Activated naive CD4-positive, alpha-beta T cell treated with anti-CD3 and anti-CD28 coated beads, Interleukin-2, amount 50 U/mL, for 16 hours (primary cell): Measurements from ENCODE around the gene KDM2A.
A peak's percentile ranks its signal among the peaks of the same experiment; 100 is the strongest.

ENCODE experiments used
- DNase-seq: peaks from one replicate; pipeline ENCODE4 v3.0.0-alpha.2; 2020

KDM2A gene

DNA sequence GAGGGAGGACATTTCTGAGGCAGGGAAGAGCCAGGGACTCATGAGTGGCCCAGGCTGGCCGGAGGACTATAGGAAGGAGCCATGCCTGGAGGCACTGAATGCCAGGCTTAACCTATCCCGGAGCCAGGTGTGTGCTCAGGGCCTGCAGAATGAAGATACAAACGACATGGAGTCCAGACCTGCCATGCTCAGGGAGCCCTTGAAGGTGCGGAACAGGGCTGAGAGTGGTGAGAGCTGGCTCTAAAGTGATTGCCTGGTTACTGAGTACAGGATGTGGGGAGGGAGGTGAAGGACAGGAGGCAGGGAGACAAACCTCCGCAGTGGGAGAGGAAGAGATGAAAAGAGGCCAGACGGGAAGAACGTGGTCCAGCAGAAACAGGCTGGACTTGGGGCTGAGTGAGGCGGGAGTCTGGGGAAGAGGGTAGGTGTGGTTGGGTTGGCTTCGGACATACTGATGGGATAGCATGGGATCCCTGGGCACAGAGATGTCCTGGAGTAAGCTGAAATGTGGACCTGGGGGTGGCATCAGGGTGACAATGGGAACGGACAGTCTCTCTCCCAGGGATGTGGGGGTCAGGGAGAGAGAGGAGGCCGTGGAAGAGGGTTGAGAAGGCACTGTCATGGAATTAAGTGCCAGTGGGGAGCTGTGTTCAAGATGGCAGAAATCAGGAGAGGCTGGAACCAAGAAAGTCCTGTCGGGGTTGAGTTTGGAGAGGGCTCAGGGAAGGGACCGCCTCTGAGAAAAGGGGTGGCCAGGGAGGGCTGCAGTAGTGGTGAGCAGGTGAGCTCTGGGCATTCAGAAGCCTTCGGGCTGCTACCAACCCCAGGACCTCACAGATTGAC, 168.5 kb downstream of the KDM2A start:
- no peak for DNase-seq

DNA sequence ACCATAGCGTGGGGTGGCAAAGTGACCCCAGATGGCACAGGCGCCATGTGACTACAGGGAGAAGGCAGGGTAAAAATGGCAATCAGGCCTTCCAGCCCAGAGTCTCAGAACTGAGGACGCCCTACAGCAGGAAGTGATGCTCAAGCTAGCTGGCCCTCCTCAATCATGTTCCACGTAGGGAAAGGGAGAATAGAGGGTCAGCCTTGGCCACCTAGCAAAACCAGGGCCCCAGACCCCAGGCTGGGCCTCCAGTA, 169.1 kb downstream of the KDM2A start:
- DNase-seq, result no peak

DNA sequence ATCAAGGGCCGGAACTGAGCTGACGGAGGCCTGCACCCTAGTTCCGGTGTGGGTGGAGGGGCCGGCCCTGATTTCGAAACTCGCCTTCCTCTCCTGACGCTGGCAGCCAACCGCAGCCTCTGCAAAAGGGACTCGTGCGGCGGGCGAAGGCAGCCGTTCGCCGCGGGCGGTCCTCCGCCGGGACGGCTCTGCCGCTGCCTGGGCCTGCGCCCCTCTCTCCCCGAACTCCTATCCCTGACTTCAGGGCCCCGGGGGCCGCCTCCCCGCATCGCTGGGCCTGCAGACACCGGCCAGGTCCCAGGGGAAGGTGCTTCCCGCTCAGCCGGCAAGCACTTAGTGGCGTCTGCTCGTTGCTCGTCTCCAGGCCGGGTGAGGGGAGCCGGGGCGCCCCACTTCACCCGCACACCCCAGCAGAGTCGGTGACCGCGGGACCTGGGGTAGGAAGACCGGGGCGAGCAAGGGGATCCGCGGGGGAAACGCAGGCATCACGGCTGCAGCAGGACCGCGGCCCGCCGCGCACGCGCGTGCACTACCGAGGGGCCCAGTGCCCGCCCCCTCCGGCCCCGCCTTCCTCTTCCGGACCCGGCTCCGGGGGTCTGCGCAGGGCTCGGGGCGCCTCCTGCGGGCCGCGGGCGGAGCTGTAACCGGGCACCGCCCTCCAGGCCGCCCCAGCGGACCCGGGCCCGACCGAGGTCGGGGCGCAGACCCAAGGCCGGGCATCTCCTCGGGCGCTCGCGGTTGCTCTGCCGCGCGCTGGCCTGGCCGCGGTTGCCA, 169.6 kb downstream of the KDM2A start:
- peak; percentile 89 for DNase-seq

DNA sequence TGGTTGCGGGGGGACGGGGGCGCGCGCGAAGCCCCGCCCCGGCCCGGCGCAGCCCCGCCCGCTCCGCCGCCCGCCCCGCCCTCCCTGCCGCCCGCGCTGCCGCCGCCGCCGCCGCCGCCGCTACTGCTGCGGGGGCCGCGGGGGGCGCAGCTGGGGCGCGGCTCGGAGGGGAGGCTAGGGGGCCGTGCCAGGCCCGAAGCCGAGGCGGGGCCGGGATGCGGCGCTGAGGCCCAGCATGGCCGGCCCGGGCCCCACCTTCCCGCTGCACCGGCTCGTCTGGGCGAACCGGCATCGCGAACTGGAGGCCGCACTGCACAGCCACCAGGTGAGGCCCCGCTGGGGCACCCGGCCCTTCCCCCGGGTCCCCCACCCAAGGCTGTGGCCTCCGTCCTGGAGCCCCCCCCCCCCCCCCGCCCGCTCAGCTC, 170.2 kb downstream of the KDM2A start, which contains the start of gene ANKRD13D:
ANKRD13D (plus strand) TSS at position 78 of the 425 bp plus-strand sequence; CDS start at position 236, 158 bp downstream.
- no peak for DNase-seq

DNA sequence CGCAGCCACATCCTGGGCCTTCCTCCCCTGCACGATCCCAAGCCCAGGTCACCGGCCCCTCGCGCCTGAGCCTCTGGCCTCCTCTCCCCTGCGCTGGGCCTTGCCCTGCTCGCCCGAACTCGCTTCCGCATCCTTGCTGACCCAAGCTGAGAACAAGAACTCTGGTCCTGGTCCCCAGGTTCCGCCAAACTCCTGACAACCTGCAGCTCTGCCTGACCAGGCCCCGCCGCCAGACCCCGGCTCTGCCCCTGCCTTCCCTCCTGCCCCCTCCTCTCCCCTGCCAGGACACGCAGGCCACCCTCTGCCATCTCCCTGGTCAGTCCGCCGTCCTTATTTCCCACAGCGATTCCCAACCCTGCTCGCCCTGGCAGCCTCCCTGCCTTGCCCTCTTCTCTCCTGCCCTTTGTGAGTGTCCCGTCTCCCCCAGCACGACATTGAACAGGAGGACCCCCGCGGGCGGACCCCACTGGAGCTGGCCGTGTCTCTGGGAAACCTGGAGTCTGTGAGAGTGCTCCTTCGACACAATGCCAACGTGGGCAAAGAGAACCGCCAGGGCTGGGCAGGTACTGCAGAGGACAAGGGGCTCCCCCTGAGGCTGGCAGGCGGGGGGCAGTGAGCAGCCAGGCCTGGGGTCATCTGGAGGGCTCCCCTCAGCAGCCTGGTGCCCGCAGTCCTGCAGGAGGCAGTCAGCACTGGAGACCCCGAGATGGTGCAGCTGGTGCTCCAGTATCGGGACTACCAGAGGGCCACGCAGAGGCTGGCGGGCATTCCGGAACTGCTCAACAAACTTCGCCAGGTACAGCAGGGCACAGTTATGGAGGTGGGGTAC, 170.8 kb downstream of the KDM2A start:
- no peak for DNase-seq

DNA sequence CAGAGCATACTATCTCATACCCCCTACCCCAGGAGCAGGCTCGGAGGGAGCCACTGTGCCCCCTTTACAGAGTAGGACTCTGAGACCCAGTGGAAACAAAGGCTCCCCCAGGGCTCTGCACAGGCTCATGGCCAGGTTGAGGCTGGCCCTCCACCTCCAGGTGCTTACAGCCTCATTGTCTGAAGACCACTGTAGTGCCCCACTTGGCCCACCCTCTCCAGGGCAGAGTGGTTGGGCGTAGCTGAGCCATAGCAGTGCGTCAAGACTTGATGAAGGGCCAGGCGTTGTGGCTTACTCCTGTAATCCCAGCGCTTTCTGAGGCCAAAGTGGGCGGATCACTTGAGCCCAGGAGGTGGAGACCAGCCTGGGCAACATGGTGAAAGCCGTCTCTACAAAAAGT, 171.7 kb downstream of the KDM2A start:
- DNase-seq, result no peak

DNA sequence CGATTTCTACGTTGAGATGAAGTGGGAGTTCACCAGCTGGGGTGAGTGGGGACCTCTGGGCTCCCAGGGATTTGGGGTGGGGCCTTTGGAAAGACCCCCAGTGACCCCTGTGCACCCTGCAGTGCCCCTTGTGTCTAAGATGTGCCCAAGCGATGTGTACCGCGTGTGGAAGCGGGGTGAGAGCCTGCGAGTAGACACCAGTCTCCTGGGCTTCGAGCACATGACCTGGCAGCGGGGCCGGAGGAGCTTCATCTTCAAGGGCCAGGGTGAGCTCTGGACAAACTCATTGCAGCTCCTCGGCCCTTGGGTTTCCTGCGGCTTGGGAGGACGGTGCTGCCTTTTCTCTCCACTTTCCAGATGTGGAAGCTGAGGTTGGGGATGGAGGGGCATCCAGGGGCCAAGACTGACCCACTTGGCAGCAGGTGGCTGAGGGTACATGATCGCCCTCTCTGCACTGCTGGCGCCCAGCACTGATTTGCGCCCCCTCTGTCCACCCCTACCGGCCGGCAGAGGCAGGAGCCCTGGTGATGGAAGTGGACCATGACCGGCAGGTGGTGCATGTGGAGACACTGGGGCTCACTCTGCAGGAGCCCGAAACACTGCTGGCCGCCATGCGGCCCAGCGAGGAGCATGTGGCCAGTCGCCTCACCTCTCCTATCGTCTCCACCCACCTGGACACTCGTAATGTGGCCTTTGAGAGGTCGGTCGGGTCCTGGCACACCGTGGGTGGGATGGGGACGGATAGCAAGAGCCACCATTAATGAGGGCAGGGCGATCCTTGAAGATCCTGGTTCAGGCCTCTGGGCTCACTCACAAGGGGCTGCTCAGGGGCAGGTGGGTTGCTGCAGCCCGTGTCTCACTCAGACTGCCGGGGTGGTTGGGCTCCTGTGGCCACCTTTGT, 172.7 kb downstream of the KDM2A start:
- DNase-seq, result no peak

DNA sequence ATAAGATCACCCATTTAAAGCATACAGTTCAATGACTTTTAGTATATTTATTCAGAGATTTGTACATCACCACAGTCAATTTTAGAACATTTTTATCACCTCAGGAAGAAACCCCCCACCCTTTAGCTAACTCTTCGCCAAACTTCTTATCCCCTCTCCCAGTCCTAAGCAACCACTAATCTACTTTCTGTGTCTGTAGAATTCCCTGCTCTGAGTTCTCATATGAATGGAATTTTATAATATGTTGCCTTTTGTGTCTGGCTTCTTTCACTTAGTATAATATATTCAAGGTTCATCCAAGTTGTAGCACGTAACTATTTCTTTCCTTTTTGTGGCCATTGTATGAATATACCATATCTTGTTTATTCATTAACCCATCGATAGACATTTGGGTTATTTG, 173.6 kb downstream of the KDM2A start:
- DNase-seq, result no peak

DNA sequence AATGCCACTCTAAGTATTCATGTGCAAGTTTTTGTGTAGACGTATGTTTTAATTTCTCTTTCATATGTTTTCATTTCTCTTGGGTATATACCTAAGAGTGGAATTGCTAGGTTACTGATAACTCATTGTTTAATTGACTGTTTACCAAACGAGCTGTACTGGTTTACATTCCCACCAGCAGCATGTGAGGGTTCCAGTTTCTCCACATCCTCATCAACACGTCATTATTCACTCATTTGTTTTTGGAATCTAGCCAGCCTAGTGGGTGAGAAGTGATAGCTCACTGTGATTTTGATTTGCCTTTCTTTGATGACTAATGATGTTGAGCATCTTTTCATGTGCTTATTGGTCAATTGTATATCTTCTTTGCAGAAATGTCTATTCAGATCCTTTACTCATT, 174.0 kb downstream of the KDM2A start:
- no peak for DNase-seq

DNA sequence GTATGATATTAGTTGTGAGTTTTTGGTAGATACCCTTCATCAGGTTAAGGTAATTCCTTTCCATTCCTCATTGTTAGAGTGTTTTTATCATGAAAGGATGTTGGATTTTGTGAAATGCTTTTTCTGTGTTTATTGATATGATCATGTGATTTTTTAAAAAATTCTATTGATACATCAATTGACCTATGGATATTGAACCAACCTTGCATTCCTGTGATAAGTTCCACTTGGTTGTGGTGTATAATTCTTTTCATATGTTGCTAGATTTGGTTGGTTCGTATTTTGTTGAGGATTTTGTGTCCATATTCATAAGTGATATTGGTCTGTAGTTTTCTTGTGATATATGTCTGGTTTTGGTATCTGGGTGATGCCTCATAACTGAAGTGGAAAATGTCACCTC, 176.8 kb downstream of the KDM2A start:
- no peak for DNase-seq

DNA sequence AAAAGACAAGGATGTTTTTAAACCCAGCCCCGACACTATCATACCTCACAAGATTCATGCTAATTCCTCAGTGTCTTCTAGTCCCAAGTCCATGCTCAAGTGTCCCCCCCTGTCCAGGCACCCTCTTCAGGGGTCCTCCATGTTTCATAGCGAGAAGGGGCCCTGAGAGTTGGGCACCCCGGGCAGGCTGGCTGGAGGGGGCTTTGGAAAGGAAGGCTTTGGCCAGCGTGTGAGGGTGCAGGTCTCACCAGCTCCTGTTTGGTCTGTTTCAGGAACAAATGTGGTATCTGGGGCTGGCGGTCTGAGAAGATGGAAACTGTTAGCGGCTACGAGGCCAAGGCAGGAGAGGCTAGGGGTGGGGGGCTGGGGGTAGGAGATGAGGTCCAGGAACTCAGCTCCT, 179.7 kb downstream of the KDM2A start:
- DNase-seq, result no peak

DNA sequence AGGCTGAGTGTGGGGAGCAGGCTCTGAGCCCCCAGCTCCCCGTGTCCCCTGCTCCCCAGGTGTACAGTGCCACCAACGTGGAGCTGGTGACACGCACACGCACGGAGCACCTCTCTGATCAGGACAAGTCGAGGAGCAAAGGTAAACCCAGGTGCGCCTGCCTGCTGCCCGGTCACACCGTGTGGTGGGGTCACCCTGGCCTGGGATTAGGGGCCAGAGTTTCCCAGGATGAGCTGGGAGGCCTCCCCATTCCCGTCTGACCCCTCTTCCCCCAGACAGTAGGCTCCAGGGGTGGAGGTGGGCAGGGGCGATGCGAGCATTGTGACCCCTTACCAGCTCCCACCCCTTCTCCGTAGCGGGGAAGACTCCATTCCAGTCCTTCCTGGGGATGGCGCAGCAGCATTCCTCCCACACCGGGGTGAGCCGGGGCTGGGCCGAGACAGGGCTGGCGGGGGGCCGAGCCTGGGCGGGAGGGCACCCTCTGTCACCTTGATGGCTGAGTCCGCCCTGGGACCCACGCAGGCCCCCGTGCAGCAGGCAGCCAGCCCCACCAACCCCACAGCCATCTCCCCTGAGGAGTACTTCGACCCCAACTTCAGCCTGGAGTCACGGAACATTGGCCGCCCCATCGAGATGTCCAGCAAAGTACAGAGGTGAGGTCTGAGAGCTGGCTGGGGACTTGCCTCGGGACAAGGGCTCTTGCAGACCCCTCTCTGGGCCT, 180.6 kb downstream of the KDM2A start:
- DNase-seq, result no peak

DNA sequence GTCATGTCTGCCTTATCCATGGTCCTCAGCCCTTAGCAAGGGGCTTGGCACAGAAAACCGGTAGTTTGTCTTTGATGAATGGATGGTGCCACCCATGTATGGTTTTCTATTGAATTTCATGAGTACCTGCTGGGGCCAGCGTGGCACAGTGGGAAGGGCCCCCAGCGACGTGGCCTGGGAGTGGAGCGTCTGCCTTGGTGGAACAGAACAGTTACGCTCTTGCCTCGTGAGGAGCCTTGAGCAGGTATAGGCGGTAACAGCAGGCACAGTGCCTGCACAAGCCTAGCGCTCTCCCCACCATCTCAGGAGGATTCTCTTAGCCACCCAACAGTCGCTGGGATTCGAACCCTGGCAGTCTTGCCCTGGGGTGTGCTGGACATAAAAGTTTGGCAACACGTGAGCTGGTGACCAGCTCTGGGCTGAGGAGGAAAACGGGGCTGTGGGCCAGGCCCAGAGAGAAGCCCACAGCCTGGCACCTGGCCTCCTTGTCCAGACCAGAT, 181.2 kb downstream of the KDM2A start:
- DNase-seq, result no peak

DNA sequence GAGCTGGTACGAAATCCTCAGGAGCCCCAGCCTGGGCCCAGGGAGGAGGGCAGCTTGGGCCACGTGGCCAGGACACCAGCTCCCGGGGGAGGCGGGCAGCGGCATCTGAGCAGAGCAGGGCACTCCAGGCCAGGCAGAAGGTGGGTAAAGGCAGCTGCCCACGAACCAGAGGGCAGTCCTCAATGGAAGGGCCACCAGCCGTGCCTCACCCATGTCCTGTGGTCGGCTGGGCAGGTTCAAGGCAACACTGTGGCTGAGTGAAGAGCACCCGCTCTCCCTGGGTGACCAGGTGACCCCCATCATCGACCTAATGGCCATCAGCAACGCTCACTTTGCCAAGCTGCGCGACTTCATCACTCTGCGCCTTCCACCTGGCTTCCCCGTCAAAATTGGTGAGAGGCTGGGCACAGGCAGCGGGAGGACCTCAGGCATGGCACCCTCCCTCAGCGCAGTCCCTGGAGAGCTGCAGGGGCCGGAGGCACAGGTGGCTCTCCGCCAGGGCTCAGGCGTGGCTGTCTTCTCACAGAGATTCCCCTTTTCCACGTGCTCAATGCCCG, 181.8 kb downstream of the KDM2A start:
- no peak for DNase-seq

DNA sequence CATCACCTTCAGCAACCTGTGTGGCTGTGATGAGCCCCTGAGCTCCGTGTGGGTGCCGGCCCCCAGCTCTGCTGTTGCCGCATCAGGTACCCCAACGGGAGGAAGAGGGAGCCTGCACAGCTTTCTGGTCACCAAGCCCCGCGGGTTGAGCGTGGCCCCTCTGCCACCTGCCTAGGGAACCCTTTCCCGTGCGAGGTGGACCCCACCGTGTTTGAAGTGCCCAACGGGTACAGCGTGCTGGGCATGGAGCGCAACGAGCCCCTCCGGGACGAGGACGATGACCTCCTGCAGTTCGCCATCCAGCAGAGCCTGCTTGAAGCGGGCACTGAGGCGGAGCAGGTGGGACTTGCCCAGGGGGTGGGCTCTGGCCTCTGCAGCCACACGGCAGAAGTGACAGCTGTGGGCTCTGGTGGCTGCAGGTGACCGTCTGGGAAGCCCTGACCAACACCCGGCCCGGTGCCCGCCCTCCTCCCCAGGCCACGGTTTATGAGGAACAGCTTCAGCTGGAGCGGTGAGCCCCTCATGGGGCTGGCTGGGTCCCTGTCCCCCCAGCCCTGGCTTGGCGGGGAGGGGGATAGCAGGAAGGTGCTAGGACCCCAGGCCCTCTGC, 182.4 kb downstream of the KDM2A start:
- DNase-seq, result peak; percentile 9

DNA sequence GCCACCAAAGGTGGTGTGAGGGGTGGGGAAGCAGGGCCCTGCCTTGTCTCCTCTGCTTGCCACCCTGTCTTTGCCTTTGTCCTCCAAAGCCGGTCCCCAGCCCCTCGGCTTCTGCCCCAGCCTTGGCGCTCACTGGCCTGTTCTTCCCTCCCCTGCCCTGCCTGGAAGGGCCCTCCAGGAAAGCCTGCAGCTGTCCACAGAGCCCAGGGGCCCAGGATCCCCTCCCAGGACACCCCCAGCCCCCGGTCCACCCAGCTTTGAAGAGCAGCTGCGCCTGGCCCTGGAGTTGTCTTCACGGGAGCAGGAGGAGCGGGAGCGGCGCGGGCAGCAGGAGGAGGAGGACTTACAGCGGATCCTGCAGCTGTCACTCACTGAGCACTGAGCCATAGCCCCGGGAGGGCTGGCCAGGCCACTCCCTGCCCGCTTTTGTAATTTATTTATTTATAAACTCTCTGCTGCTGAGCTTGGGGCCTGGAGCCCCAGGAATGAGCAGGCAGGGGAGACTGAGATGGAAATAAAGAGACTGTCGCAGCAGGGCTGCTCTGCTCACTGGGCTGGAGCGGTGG, 183.0 kb downstream of the KDM2A start:
- DNase-seq, result peak; percentile 11

DNA sequence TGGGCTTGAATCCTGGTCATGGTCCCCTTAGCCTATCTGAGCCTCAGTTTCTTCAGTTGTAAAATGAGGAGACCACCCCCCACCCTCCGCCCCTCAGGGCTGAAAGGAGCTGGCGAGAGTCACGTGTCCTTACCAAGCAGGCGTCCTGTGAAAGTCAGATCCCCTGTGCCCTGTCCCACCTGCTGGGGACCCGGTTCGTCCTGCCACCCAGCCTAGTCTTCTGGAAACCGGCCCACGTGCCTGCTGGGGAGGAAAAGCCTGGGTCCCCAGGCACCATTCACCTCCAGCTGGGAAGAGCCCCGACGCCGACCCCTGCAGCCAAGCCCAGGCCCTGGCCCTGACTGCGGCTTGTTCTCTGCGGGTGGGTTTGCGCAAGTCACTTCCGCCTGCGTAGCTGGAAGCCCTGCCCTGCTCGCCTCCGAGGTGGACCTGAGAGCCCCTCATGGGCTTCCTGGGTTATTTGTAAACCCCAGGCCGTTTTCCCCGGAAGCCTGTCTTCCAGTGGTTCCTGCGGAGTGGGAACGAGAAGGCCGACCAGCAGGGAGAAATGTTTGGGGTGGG, 183.6 kb downstream of the KDM2A start:
- peak; percentile 12 for DNase-seq

DNA sequence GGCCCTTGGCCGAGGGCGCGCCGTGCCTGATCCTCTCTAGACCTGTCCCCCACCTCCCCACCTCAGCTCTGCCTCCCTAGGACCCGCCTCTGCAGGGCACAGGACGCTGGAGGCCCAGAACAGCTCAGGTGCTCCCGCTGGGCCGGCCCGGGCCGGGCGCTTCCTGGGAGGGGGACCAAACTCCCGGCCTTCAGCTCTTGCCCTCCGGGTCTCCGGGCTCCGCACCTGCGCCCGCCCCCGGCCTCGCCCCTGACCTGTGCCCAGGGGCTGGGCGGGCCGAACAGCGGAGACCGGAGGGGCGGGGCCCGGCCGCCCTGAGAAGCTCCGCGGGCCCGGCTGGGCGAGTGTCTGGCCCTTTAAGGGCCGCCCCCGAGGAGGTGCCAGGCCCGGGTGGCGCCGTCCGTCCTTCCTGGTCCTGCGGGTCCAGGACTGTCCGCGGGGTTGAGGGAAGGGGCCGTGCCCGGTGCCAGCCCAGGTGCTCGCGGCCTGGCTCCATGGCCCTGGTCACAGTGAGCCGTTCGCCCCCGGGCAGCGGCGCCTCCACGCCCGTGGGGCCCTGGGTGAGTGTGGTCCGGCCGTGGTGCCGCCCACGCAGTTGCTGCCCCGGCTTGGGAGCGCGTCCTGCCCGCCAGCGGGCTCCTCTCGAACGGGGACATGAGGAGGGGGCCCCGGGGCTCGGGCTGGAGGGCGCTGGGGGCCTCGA, 184.2 kb downstream of the KDM2A start, which contains the start of gene SSH3:
SSH3 (plus strand) TSS at position 399 of the 703 bp plus-strand sequence; CDS start at position 495, 96 bp downstream.
- DNase-seq, result peak; percentile 43

DNA sequence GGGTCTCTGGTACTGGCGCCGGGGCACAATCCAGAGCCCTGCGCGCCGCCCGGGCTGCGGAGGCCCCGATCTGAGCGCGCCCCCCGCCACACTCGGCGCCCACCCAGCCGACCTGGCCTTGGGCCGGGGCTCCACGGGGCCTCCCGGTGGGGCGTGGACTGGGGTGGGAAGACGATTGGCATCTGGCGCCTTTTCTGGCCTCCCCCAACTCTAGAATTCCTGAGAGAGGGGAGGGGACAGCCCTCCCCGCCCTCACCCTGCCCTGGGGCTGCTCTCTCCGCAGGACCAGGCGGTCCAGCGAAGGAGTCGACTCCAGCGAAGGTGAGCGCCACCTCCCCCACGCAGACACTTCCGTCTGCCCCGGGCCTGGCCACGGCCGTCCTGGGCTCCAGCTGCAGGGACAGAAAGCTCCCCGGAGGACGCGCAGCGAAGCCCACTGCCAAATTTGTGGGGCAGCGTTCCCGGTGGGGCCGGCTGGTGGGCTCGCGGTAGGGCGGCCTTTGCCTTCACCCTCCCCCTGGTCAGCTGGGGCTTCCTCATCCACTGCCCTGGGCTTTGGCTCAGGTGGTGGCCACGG, 184.9 kb downstream of the KDM2A start:
- DNase-seq, result peak; percentile 27
